ENCODE results near the gene NUDT14.
A peak's percentile ranks its signal among the peaks of the same experiment; 100 is the strongest.

The NUDT14 gene

DNA sequence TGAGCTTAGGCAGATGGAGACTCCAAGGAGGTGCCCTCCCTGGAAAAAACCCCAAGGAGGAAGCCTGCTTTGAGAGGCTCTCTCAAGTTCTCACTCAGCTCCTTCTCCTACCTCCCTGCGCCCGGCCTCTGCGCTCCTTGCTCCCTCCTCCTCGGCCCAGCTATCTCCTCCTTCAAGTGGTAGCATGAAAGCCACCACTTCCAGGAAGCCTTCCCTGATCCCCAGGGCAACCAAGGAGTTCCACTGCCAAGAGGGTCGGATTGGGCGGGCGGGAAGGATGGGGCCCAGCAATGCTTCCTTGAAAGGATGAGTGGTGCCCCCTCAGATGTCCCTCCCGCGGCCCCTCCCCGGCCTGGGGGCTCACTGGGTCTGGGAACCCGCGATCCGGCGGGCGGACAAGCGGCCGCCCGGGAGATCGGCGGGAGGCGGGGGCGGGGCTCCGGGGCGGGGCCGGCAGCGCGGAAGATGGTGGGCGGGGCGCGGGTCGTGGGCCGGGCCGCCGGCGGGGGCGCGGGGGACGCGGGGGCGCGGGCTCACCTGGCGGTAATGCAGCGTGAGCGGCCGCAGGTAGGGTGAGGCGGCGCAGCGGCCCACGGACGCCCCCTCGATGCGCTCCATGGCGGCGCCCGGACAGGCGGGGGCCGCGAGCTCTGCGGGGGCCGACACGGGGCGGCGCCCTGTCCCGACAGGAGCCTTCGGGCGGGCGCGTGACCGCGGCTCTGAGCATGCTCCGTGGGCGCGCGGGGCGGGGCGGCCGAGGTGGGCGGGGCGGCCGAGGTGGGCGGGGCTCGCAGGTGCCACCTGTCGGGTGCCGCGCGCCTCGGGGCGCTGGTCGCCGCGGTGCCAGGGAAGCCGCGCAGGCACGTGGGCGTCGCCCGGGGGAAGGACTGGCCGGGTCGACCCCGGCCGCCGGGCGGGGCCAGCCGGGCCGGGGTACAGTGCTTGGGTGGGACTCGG, at the start of gene NUDT14:
NUDT14 (minus strand) TSS at position 721 of the 957 bp plus-strand sequence; CDS start at position 618, 103 bp downstream.
- Histone ChIP-seq H3K79me2 (ENCODE audit: insufficient read depth, low read length) (peaks cover 15% of the 10 kb centered on the region; the same call in 1 of the 2 replicates), H3K4me3 (ENCODE audit: low read length, poor library complexity, severe bottlenecking) (peak within 1 kb of the TSS; percentile 81), H3K27me3 (ENCODE audit: insufficient read depth, low read length, poor library complexity, severe bottlenecking) (no peaks in the 10 kb centered on the region), H3K9ac (ENCODE audit: low read depth, low read length, poor library complexity, severe bottlenecking) (peak within 1 kb of the TSS; percentile 70), H3K36me3 (ENCODE audit: insufficient read depth, low read length) (no peaks in the 10 kb centered on the region), H3K9me3 (ENCODE audit: insufficient read depth, low read depth, low read length) (no peaks in the 10 kb centered on the region), H3K9me2 (replicated peaks; ENCODE audit: low read depth, low read length) (no peaks in the 10 kb centered on the region), H3K4me1 (ENCODE audit: insufficient read depth, low read length, poor library complexity, severe bottlenecking) (peaks cover 34% of the 10 kb centered on the region), H2AFZ (ENCODE audit: low read length) (0 out of 2 replicates have a peak within 1 kb of the TSS, but pooled peaks have one; percentile 65), H4K20me1 (ENCODE audit: insufficient read depth, low read length, poor library complexity, severe bottlenecking) (no peaks in the 10 kb centered on the region), H3K4me2 (ENCODE audit: low read depth, low read length, poor library complexity, severe bottlenecking) (peak within 1 kb of the TSS; percentile 77), H3F3A (ENCODE audit: low read depth) (no peaks in the 10 kb centered on the region)
- no peak for TF ChIP-seq EZH2phosphoT487 (IDR thresholded peaks at IDR 0.05; ENCODE audit: borderline replicate concordance)
- TF ChIP-seq, protein P1, sequence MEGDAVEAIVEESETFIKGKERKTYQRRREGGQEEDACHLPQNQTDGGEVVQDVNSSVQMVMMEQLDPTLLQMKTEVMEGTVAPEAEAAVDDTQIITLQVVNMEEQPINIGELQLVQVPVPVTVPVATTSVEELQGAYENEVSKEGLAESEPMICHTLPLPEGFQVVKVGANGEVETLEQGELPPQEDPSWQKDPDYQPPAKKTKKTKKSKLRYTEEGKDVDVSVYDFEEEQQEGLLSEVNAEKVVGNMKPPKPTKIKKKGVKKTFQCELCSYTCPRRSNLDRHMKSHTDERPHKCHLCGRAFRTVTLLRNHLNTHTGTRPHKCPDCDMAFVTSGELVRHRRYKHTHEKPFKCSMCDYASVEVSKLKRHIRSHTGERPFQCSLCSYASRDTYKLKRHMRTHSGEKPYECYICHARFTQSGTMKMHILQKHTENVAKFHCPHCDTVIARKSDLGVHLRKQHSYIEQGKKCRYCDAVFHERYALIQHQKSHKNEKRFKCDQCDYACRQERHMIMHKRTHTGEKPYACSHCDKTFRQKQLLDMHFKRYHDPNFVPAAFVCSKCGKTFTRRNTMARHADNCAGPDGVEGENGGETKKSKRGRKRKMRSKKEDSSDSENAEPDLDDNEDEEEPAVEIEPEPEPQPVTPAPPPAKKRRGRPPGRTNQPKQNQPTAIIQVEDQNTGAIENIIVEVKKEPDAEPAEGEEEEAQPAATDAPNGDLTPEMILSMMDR (conservative IDR thresholded peaks at IDR 0.05; ENCODE audit: low read length) = no peak

DNA sequence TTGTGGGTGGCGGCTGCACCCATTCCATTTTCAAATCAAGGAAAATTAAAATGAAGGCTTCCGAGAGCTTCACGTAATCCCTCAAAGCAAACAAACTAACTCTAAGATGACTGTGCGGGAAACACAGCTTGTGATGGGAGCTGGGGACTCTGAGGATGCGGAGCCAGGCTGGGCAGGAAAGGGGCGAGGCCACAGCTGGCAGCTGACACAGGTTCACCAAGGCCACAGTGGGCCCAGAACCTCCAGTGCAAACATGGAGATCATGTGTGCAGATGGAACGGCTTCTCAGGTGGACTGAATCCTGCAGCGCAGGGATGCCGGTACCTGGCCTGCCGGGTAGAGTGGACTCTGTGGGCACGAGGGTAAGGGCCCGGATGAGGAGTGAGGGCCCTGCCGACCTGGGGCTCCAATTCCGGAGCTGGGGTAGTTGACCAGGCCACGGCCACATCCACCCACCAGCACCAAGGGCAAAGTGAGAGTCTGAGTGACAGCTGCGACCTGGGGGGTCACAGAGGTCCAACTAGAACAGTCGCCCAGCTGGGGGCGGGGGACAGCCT, 48.1 kb upstream of the NUDT14 start:
- Histone ChIP-seq H2AFZ (ENCODE audit: low read length) (no peak overlapping the region), H3K79me2 (ENCODE audit: insufficient read depth, low read length) (peaks cover 4% of the 10 kb centered on the region; the same call in 1 of the 2 replicates), H4K20me1 (ENCODE audit: insufficient read depth, low read length, poor library complexity, severe bottlenecking) (no peaks in the 10 kb centered on the region), H3K4me1 (ENCODE audit: insufficient read depth, low read length, poor library complexity, severe bottlenecking) (no peaks in the 10 kb centered on the region), H3K27me3 (ENCODE audit: insufficient read depth, low read length, poor library complexity, severe bottlenecking) (no peaks in the 10 kb centered on the region), H3K9me2 (replicated peaks; ENCODE audit: low read depth, low read length) (no peaks in the 10 kb centered on the region), H3K4me2 (ENCODE audit: low read depth, low read length, poor library complexity, severe bottlenecking) (no peak overlapping the region), H3F3A (ENCODE audit: low read depth) (no peaks in the 10 kb centered on the region), H3K4me3 (ENCODE audit: low read length, poor library complexity, severe bottlenecking) (no peak overlapping the region), H3K36me3 (ENCODE audit: insufficient read depth, low read length) (peaks cover 29% of the 10 kb centered on the region; the same call in 1 of the 2 replicates), H3K9me3 (ENCODE audit: insufficient read depth, low read depth, low read length) (no peaks in the 10 kb centered on the region), H3K9ac (ENCODE audit: low read depth, low read length, poor library complexity, severe bottlenecking) (no peak overlapping the region)
- TF ChIP-seq, protein P1 (conservative IDR thresholded peaks at IDR 0.05; ENCODE audit: low read length) = no peak
- TF ChIP-seq EZH2phosphoT487 (IDR thresholded peaks at IDR 0.05; ENCODE audit: borderline replicate concordance) = no peak

DNA sequence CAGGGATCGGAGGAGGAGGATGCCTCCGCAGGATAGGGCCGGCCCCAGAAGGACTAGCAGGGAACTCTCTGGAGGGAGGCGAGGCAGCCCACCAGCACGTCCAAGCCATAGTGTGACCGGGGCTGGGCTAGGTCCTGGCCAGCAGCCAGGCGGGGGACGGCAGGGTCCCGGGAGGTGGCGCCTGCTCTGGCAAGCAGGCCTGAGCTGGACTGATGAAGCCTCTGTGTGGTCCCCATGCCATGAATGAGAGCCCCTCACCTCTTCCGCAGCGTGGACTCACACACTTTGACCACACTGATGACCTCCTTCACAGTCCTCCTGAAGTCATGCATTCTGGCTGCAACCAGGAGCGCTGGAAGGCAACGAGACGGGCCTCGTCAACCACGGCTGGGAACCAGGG, 47.5 kb upstream of the NUDT14 start:
- Histone ChIP-seq H3K9me3 (ENCODE audit: insufficient read depth, low read depth, low read length) (no peaks in the 10 kb centered on the region), H4K20me1 (ENCODE audit: insufficient read depth, low read length, poor library complexity, severe bottlenecking) (no peaks in the 10 kb centered on the region), H3K4me2 (ENCODE audit: low read depth, low read length, poor library complexity, severe bottlenecking) (no peak overlapping the region), H3F3A (ENCODE audit: low read depth) (no peaks in the 10 kb centered on the region), H3K79me2 (ENCODE audit: insufficient read depth, low read length) (peaks cover 4% of the 10 kb centered on the region; the same call in 1 of the 2 replicates), H2AFZ (ENCODE audit: low read length) (no peak overlapping the region), H3K9ac (ENCODE audit: low read depth, low read length, poor library complexity, severe bottlenecking) (no peak overlapping the region), H3K4me1 (ENCODE audit: insufficient read depth, low read length, poor library complexity, severe bottlenecking) (no peaks in the 10 kb centered on the region), H3K4me3 (ENCODE audit: low read length, poor library complexity, severe bottlenecking) (no peak overlapping the region), H3K9me2 (replicated peaks; ENCODE audit: low read depth, low read length) (no peaks in the 10 kb centered on the region), H3K36me3 (ENCODE audit: insufficient read depth, low read length) (peaks cover 35% of the 10 kb centered on the region; the same call in 1 of the 2 replicates), H3K27me3 (ENCODE audit: insufficient read depth, low read length, poor library complexity, severe bottlenecking) (no peaks in the 10 kb centered on the region)
- TF ChIP-seq, protein P1 (conservative IDR thresholded peaks at IDR 0.05; ENCODE audit: low read length) = no peak
- TF ChIP-seq EZH2phosphoT487 (IDR thresholded peaks at IDR 0.05; ENCODE audit: borderline replicate concordance) = no peak
